Brain pericyte (primary cell): ENCODE data around the gene CENPX.
A peak's percentile ranks its signal among the peaks of the same experiment; 100 is the strongest.

Experiments
- DNase-seq: peaks from one replicate; pipeline ENCODE4 v3.0.0-alpha.2; 2012; ENCODE audit warnings: low read depth, low spot score

Gene CENPX

DNA sequence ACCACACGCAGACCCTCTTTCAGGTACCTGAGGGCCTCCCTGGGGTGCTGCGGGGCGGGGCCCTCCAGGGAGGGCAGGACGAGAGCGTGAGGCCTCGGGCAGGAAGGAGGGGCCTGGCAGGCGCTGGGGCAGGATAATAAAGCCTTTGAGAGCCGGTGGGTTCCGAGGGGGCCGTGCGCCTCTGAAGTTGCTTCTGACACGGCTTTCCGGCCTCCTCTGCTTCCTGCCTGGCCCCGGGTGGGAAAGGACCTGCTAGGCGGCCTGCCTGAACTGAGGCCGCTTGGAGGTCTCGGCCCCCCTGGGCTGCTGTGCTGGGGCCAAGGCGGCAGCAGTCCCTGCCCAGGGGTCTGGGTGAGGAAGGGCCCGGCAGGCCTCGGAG is 10.4 kb downstream of the CENPX start:
- no peak for DNase-seq

DNA sequence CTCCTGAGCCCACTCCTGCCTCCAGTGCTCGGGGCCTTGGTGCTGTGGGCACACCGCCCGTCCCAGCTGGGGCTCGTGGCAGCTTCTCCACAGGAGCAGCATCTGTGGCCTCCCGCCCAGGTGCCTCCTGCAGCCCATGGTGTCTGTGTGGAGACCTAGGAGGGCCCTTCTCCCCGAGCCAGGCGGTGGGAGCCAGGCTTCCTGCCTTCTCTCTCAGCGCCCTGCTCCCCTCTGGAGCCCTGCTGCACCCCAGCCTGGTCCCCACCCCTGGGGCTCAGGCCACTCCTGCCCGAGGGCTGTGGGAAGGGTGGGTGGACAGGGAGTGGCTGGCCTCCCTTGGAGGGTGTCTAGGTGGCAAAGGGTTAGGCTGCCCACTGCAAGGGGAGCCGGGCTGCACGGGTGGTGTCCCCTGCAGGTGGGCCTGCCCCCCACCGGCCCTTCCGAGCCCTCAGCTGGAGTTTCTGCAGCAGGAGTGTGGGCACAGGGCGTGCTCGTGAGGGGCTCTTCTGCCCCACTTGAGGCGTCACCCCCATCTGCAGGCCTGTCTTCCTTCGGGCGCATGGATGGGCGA is 11.0 kb downstream of the CENPX start:
- DNase-seq: no peak

DNA sequence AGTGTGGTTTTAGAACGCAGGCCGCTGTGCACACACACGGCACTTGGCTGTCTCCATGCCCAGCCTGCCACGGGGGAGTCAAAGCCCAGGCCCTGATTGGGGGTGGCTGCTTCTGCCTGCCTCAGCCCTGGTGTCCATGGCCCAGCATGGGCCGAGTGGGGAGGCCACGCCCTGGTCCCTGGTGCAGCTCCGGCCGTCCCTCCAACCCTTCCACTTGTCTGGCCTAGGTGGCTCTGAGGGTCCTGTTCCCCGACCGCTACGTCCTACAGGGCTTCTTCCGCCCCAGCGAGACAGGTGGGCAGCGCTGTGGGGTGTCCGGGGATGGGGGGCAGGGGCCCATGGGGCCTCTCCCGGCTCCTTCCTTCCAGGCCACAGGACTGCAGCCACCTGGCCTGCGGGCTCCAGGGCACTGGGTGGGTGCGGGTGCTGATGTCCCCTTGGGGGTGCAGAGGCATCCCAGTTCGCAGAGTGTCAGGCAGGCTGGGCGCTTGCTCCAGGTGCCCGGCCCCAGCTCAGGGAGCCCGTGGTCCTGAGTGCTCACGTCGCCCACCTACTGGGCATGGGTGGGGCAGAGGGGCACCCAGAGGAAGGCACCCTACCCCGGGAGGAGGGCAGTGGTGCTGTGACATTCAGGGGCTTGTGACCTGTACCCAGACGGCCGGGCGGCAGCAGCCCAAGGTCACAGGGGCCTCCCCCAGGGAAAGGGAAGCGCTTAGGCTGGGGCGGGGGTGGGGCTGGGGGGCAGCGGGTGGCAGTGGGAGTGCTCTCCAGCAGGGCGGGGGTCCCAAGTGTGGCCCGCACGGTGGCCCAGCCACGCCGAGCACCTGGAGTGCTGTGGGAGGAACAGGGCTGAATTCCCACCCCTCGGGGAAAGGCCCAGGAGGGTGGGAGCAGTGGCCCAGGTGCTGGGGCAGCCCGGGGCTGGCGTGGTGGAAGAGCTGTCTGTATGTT is 11.8 kb downstream of the CENPX start:
- DNase-seq: no peak

GRCh38 chr17:82009413-82009812 is 13.3 kb downstream of the CENPX start:
- no peak for DNase-seq

GRCh38 chr17:82008941-82009405 is 13.7 kb downstream of the CENPX start:
- DNase-seq: no peak

- no peak for DNase-seq
Observed at GRCh38 chr17:82008258-82008940, 14.3 kb downstream of the CENPX start.

- no peak for DNase-seq
Observed at GRCh38 chr17:82007495-82008257, 15.0 kb downstream of the CENPX start.

DNA sequence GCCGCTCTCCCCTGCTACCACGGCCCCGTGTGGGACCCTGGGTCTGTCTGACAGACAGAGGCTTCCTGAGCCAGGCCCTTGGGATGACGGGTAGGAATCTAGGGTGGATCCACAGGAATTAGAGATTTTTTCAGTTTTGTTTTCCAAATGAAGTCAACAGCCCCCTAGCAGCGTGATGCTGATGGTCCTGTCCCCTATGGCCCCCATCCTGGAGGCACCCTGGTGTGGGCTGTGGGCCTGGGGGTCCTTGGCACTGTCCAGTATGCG is 15.5 kb downstream of the CENPX start:
- DNase-seq: no peak

GRCh38 chr17:82006468-82007227 is 16.0 kb downstream of the CENPX start:
- DNase-seq: no peak

DNA sequence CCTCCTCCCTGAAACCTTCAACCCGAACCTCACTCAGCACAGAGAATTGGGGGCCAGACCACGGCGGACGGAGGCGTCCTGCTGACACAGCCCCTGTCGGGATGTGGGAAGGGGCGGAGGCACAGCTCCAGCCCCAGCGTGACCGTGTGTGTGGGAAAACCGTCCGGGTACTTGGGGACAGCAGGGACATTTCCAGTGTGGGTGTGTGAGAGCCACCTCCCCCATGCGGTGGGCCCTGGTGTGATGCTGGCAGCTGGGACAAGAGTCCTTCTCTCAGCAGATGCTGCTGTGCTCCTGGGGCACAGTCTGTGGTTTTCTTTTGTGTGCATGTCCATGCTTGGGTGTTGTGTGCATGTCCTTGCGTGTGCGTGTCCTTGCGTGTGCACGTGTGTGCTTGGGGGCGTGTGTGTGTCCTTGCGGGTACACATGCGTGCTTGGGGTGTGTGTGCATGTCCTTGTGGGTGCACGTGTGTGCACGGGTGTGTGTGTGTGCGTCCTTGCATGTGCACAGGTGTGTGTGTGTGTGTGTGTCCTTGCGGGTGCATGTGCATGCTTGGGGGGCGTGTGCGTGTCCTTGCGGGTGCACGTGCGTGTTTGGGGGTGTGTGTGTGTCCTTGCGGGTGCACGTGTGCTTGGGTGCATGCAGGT is 16.9 kb downstream of the CENPX start:
- DNase-seq: no peak

- no peak for DNase-seq
Observed at GRCh38 chr17:82004517-82005455, 17.9 kb downstream of the CENPX start.

- DNase-seq: peak; percentile 50
Observed at GRCh38 chr17:82003411-82004381, 19.0 kb downstream of the CENPX start.

DNA sequence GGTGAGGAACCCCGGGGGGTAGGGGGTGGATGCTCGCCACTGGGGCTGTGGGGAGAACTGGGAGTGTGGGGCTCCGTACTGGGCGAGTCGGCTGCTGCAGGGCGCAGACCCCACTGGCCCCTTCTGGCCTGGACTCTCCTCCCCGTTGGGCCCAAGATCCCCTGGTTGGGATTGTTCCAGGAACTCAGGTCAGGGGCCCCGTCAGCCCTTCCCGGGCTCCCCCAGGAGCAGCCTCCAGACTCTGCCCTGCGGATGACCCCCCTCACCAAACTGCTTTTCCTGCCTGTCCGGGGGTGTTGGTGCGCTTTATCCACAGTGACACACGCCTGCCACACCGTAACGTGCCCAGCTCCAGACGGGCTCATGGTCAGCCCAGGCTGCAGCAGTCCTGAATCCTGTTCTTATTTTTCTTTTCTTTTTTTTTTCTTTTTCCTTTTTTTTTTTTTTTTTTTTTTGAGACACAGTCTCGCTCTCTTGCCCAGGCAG is 21.1 kb downstream of the CENPX start:
- no peak for DNase-seq

DNA sequence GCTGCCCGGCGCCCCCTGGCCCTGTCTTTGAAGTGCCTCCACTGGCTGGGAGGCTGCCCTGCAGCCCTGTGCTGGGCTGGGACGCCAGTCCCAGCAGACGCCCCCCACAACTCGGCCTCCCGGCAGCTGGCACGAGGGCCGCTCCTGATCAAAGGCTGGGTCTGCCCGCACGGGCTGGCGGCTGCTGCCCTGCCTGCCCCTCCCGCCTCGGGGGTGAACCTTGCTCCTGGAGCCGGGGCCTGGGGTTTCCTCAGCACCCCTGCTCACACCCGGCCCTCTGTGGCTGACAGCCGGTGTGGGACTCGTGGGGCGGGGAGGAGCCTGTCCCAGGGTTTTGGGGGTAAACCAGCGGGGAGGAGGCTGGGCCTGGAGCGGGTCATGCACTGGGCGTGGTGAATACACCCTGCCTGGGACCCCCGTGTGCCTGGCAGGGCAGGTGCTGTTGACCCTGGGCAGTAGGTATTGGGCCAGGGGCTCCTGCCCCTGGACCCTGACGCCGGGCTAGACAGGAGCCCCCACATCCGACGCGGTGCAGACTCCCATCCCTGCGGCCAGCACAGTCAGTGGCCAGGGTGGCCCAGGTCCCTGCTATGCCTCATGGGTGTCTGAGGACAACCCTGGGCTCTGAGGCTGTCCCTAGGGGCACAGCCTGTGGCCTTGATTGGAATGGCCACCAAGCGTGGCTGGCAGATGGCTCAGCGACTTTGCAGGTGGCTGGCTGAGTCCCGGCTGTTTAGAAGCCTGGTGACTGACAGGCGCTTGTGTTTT is 21.7 kb downstream of the CENPX start:
- no peak for DNase-seq

GRCh38 chr17:81999976-82000802 is 22.5 kb downstream of the CENPX start:
- DNase-seq: no peak

DNA sequence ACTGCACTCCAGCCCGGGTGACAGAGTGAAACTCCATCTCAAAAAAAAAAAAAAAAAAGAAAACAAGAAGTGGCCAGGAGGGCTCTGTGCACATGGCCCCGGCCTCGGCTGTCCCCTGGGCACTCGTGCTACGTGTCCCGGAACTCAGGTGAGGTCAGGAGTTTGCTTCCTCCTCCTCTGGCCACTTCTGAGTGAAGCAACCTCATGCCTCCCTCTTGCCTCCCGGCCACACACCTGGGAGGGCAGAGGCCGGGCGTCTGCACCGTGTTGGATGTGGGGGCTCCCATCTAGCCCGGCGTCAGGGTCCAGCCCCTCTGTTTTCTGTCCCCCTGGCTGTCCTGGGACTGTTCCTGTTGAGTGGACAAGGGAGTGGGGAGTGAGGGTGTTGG is 23.1 kb downstream of the CENPX start:
- no peak for DNase-seq
